ENCODE measurements around the gene GABRD. TPM values are rescaled to one million over a fixed set of nuclear protein-coding genes. Genes with fewer than 3 reads are reported as not detected.

Gene GABRD
- total and polyA plus RNA-seq, 2 experiments from 2014 or later: not detected

GRCh38 chr1:2036287-2036686 is 17.1 kb downstream of the GABRD start:
- no peaks in the 10 kb centered on the region for H3F3A ChIP-seq (ENCODE audit: insufficient read depth)
- no peak for DNase-seq
- no peak overlapping the region for H3K9ac ChIP-seq
- no peaks in the 10 kb centered on the region for H3K9me3 ChIP-seq (ENCODE audit: low read depth)
- no peak overlapping the region for H3K4me3 ChIP-seq
- H2AFZ ChIP-seq: no peak overlapping the region
- H3K4me1 ChIP-seq (ENCODE audit: insufficient read depth): no peaks in the 10 kb centered on the region
- TF ChIP-seq EZH2phosphoT487 (IDR thresholded peaks at IDR 0.05; ENCODE audit: insufficient read depth, low read depth) (no peak), EZH2 (IDR thresholded peaks at IDR 0.05; ENCODE audit: insufficient read depth, poor library complexity, severe bottlenecking) (no peak)
- H3K36me3 ChIP-seq (ENCODE audit: low read depth): no peaks in the 10 kb centered on the region
- peaks cover 9% of the 10 kb centered on the region for H3K27me3 ChIP-seq (replicated peaks; ENCODE audit: insufficient read depth)
- 58 to 62% methylated on average over 15 of the region's 15 CpGs for WGBS, 2 experiments (ENCODE audit: low coverage in 1 of 2, low lambda C conversion rate in 2 of 2, missing lambda C conversion rate in 2 of 2)
- H3K79me2 ChIP-seq (ENCODE audit: insufficient read depth): no peaks in the 10 kb centered on the region
- in situ Hi-C loops (cut with MboI): no loop called here
- H4K20me1 ChIP-seq (ENCODE audit: insufficient read depth): no peaks in the 10 kb centered on the region
- no peak overlapping the region for H3K27ac ChIP-seq
- no peaks in the 10 kb centered on the region for H3K9me2 ChIP-seq (ENCODE audit: insufficient read depth)
- no peak overlapping the region for H3K4me2 ChIP-seq (ENCODE audit: unreplicated experiment)

DNA sequence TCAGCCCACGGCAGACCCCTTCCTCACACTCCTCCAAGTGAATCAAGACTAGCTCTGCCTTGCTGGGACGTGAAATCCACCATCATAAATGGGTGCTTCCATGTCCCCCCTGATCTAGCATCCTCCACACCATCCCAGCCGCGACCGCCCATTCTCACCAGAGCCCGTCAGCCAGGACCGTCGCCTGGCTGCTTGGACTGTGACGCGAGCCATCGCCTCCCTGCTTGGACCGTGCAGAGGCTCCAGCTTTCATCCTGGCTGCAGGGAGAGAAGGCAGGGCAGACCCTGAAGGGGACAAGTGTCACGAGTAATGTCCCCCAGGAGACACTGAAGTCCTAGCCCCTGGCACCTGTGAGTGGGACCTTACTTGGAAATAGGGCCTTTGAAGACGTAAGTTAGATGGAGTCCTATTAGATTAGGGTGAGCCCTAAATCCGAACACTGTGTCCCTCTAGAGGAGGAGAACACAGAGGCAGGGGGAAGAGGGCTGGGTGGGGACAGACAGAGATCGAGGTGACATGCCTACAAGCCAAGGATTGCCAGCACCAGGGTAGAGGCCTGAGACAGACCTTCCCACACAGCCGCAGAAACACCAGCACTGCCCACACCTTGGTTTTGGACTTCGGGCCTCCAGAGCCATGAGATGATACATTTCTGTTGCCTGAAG is 18.3 kb downstream of the GABRD start:
- H3K9me3 ChIP-seq (ENCODE audit: low read depth): no peaks in the 10 kb centered on the region
- H3K27ac ChIP-seq: no peak overlapping the region
- peaks cover 9% of the 10 kb centered on the region for H3K27me3 ChIP-seq (replicated peaks; ENCODE audit: insufficient read depth)
- DNase-seq: no peak
- no peaks in the 10 kb centered on the region for H4K20me1 ChIP-seq (ENCODE audit: insufficient read depth)
- H3K36me3 ChIP-seq (ENCODE audit: low read depth): no peaks in the 10 kb centered on the region
- no peaks in the 10 kb centered on the region for H3F3A ChIP-seq (ENCODE audit: insufficient read depth)
- no peak overlapping the region for H3K4me3 ChIP-seq
- no peak overlapping the region for H3K4me2 ChIP-seq (ENCODE audit: unreplicated experiment)
- no peaks in the 10 kb centered on the region for H3K9me2 ChIP-seq (ENCODE audit: insufficient read depth)
- H3K9ac ChIP-seq: no peak overlapping the region
- no peak overlapping the region for H2AFZ ChIP-seq
- in situ Hi-C loops (cut with MboI): no loop called here
- TF ChIP-seq EZH2phosphoT487 (IDR thresholded peaks at IDR 0.05; ENCODE audit: insufficient read depth, low read depth) (no peak), EZH2 (IDR thresholded peaks at IDR 0.05; ENCODE audit: insufficient read depth, poor library complexity, severe bottlenecking) (no peak)
- no peaks in the 10 kb centered on the region for H3K4me1 ChIP-seq (ENCODE audit: insufficient read depth)
- WGBS, 2 experiments (ENCODE audit: low coverage in 1 of 2, low lambda C conversion rate in 2 of 2, missing lambda C conversion rate in 2 of 2): 55 to 56% methylated on average over 18 of the region's 18 CpGs
- no peaks in the 10 kb centered on the region for H3K79me2 ChIP-seq (ENCODE audit: insufficient read depth)

DNA sequence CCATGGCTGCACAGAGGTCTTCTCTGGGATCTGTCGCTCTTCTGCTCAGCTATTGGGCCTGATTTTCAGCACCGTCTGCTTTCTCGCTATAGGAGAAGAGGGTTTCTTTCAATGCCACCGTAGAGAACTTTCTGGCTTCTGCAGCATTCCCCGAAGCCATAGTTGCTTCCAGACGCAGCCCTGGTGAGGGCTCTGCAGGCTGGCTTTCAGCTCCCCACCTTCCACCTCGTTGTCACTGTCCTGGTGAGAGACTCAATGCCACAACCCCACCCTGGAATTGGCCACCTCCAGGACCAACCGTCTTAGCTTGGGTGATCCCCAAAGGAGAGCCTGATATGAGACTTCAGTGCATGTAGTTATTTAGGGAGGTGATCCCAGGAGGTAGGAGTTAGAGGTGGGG is 19.1 kb downstream of the GABRD start:
- in situ Hi-C loops (cut with MboI): no loop called here

GRCh38 chr1:2039251-2039650 is 20.1 kb downstream of the GABRD start:
- Histone ChIP-seq H2AFZ (no peak overlapping the region), H3K27ac (no peak overlapping the region), H4K20me1 (ENCODE audit: insufficient read depth) (no peaks in the 10 kb centered on the region), H3K36me3 (ENCODE audit: low read depth) (no peaks in the 10 kb centered on the region), H3K9me2 (ENCODE audit: insufficient read depth) (no peaks in the 10 kb centered on the region), H3K9ac (no peak overlapping the region), H3K79me2 (ENCODE audit: insufficient read depth) (no peaks in the 10 kb centered on the region), H3F3A (ENCODE audit: insufficient read depth) (no peaks in the 10 kb centered on the region), H3K9me3 (ENCODE audit: low read depth) (no peaks in the 10 kb centered on the region), H3K27me3 (replicated peaks; ENCODE audit: insufficient read depth) (peaks cover 9% of the 10 kb centered on the region), H3K4me1 (ENCODE audit: insufficient read depth) (no peaks in the 10 kb centered on the region), H3K4me3 (no peak overlapping the region), H3K4me2 (ENCODE audit: unreplicated experiment) (no peak overlapping the region)
- no peak for TF ChIP-seq EZH2 (IDR thresholded peaks at IDR 0.05; ENCODE audit: insufficient read depth, poor library complexity, severe bottlenecking)
- no peak for TF ChIP-seq EZH2phosphoT487 (IDR thresholded peaks at IDR 0.05; ENCODE audit: insufficient read depth, low read depth)
- in situ Hi-C loops (cut with MboI): no loop called here
- 52 to 61% methylated on average over 8 of the region's 8 CpGs for WGBS, 2 experiments (ENCODE audit: low coverage in 1 of 2, low lambda C conversion rate in 2 of 2, missing lambda C conversion rate in 2 of 2)
- DNase-seq: no peak

More for the DNA sequence above, 19.1 kb downstream of the GABRD start:
- no peak for DNase-seq
- Histone ChIP-seq H3K27me3 (replicated peaks; ENCODE audit: insufficient read depth) (peaks cover 9% of the 10 kb centered on the region), H3K4me3 (no peak overlapping the region), H3K4me2 (ENCODE audit: unreplicated experiment) (no peak overlapping the region), H3K9ac (no peak overlapping the region), H4K20me1 (ENCODE audit: insufficient read depth) (no peaks in the 10 kb centered on the region), H3K9me3 (ENCODE audit: low read depth) (no peaks in the 10 kb centered on the region), H3K36me3 (ENCODE audit: low read depth) (no peaks in the 10 kb centered on the region), H3K9me2 (ENCODE audit: insufficient read depth) (no peaks in the 10 kb centered on the region), H2AFZ (no peak overlapping the region), H3F3A (ENCODE audit: insufficient read depth) (no peaks in the 10 kb centered on the region), H3K27ac (no peak overlapping the region), H3K79me2 (ENCODE audit: insufficient read depth) (no peaks in the 10 kb centered on the region), H3K4me1 (ENCODE audit: insufficient read depth) (no peaks in the 10 kb centered on the region)
- TF ChIP-seq EZH2phosphoT487 (IDR thresholded peaks at IDR 0.05; ENCODE audit: insufficient read depth, low read depth): no peak
- no peak for TF ChIP-seq EZH2 (IDR thresholded peaks at IDR 0.05; ENCODE audit: insufficient read depth, poor library complexity, severe bottlenecking)
- WGBS, 2 experiments (ENCODE audit: low coverage in 1 of 2, low lambda C conversion rate in 2 of 2, missing lambda C conversion rate in 2 of 2): 56 to 65% methylated on average over 8 of the region's 8 CpGs
